ENCODE data around the gene PRICKLE3.

The PRICKLE3 gene

GRCh38 chrX:49186125-49187027 lies at the start of gene PRICKLE3:
PRICKLE3 (minus strand) TSS chrX:49186373; CDS start chrX:49186297, 76 bp downstream.
- Histone ChIP-seq H3K27me3 (replicated peaks; ENCODE audit: control insufficient read depth, insufficient read depth, low read length) (no peaks in the 10 kb centered on the region), H3K4me3 (replicated peaks; ENCODE audit: low read depth, low read length) (peak within 1 kb of the TSS; percentile 69), H3K36me3 (ENCODE audit: control insufficient read depth, insufficient read depth, low read length) (no peaks in the 10 kb centered on the region)
- peak; percentile 87 for DNase-seq (ENCODE audit: extremely low read depth, insufficient read length)
- TF ChIP-seq CTCF (IDR thresholded peaks at IDR 0.05; ENCODE audit: insufficient read depth, low read length, poor library complexity, severe bottlenecking): peak; percentile 67

GRCh38 chrX:49233887-49234555 lies 47.8 kb upstream of the PRICKLE3 start:
- Histone ChIP-seq H3K27me3 (replicated peaks; ENCODE audit: control insufficient read depth, insufficient read depth, low read length) (no peaks in the 10 kb centered on the region), H3K36me3 (ENCODE audit: control insufficient read depth, insufficient read depth, low read length) (no peaks in the 10 kb centered on the region), H3K4me3 (replicated peaks; ENCODE audit: low read depth, low read length) (no peak overlapping the region)
- TF ChIP-seq CTCF (IDR thresholded peaks at IDR 0.05; ENCODE audit: insufficient read depth, low read length, poor library complexity, severe bottlenecking): no peak
- DNase-seq (ENCODE audit: extremely low read depth, insufficient read length): no peak

GRCh38 chrX:49233176-49233575 lies 47.0 kb upstream of the PRICKLE3 start, which contains the start of gene CACNA1F:
CACNA1F (minus strand) TSS chrX:49233340; CDS start chrX:49233309, 31 bp downstream.
- no peaks in the 10 kb centered on the region for H3K27me3 ChIP-seq (replicated peaks; ENCODE audit: control insufficient read depth, insufficient read depth, low read length)
- TF ChIP-seq CTCF (IDR thresholded peaks at IDR 0.05; ENCODE audit: insufficient read depth, low read length, poor library complexity, severe bottlenecking): no peak
- no peak within 1 kb of the TSS for H3K4me3 ChIP-seq (replicated peaks; ENCODE audit: low read depth, low read length)
- no peaks in the 10 kb centered on the region for H3K36me3 ChIP-seq (ENCODE audit: control insufficient read depth, insufficient read depth, low read length)
- DNase-seq (ENCODE audit: extremely low read depth, insufficient read length): no peak

GRCh38 chrX:49232525-49232924 lies 46.4 kb upstream of the PRICKLE3 start:
- TF ChIP-seq CTCF (IDR thresholded peaks at IDR 0.05; ENCODE audit: insufficient read depth, low read length, poor library complexity, severe bottlenecking): no peak
- Histone ChIP-seq H3K27me3 (replicated peaks; ENCODE audit: control insufficient read depth, insufficient read depth, low read length) (no peaks in the 10 kb centered on the region), H3K4me3 (replicated peaks; ENCODE audit: low read depth, low read length) (no peak overlapping the region), H3K36me3 (ENCODE audit: control insufficient read depth, insufficient read depth, low read length) (no peaks in the 10 kb centered on the region)
- no peak for DNase-seq (ENCODE audit: extremely low read depth, insufficient read length)

- no peak overlapping the region; the same call in 1 of the 2 replicates for H3K4me3 ChIP-seq (replicated peaks; ENCODE audit: low read depth, low read length)
- H3K36me3 ChIP-seq (ENCODE audit: control insufficient read depth, insufficient read depth, low read length): no peaks in the 10 kb centered on the region
- DNase-seq (ENCODE audit: extremely low read depth, insufficient read length): no peak
- H3K27me3 ChIP-seq (replicated peaks; ENCODE audit: control insufficient read depth, insufficient read depth, low read length): no peaks in the 10 kb centered on the region
- no peak for TF ChIP-seq CTCF (IDR thresholded peaks at IDR 0.05; ENCODE audit: insufficient read depth, low read length, poor library complexity, severe bottlenecking)
These were observed 45.3 kb upstream of the PRICKLE3 start for GRCh38 chrX:49231333-49232000.

All from GM06990 (cell line).